Stomach (tissue), 19 donors: ENCODE measurements around the gene SCUBE3. TPM values are rescaled to one million over a fixed set of nuclear protein-coding genes. Genes with fewer than 3 reads are reported as not detected.

Experiments used
- DNase-seq, 2 donors: peaks; one replicate each; pipeline versions ENCODE4 v3.0.0 to v3.0.0-alpha.2; 2013 to 2019
- H3K27ac ChIP-seq, 5 donors: fragments of 200-600 bp in 4 of 5; sonication (generic) in 4 of 5; one replicate each; pipeline ENCODE4 v1.5.1; 2013 to 2019; ENCODE audit warnings: mild to moderate bottlenecking in 1 of 5, moderate library complexity in 1 of 5
- H3K27me3 ChIP-seq, 3 donors: fragments of 200-600 bp; sonication (generic); one replicate each; pipeline ENCODE4 v1.5.1; 2017 to 2019; ENCODE audit warnings: mixed run types in 1 of 3
- H3K36me3 ChIP-seq, 4 donors: fragments of 200-600 bp; sonication (generic); 1 replicate in 3 of 4; 2 replicates in 1 of 4; pipeline ENCODE4 v1.5.1; 2016 to 2019
- H3K4me1 ChIP-seq, 4 donors: fragments of 200-600 bp; sonication (generic); one replicate each; pipeline ENCODE4 v1.5.1; 2016 to 2019
- H3K4me3 ChIP-seq, 4 donors: fragments of 200-600 bp; sonication (generic) in 3 of 4; one replicate each; pipeline ENCODE4 v1.5.1; 2016 to 2019; ENCODE audit warnings: mild to moderate bottlenecking in 1 of 4
- H3K9me3 ChIP-seq, 4 donors: fragments of 200-600 bp; sonication (generic); one replicate each; pipeline ENCODE4 v1.5.1; 2016 to 2019
- EP300 ChIP-seq: sonication (generic); formaldehyde crosslinking; IDR thresholded peaks from one replicate; pipeline ENCODE4 v1.6.1; 2017; ENCODE audit warnings: antibody characterized with exemption
- POLR2A ChIP-seq, 4 donors: fragments of 450-650 bp; IDR thresholded peaks; one replicate each; pipeline ENCODE4 v1.6.1; 2016; ENCODE audit warnings: antibody characterized with exemption in 4 of 4, control low read depth in 2 of 4, mild to moderate bottlenecking in 1 of 4, moderate library complexity in 1 of 4
- POLR2AphosphoS5 ChIP-seq, 3 donors: sonication (generic); formaldehyde crosslinking; IDR thresholded peaks; one replicate each; pipeline ENCODE4 v1.6.1; 2016; ENCODE audit warnings: antibody characterized with exemption in 3 of 3
- WGBS, 5 donors: extraction: QIAGEN DNeasy Blood & Tissue Kit in 3 of 5; methylation state at CpG; one replicate each; pipeline versions ENCODE4 v1.1.5 to v1.1.7; 2013 to 2018; 5-methylcytosine and 5-hydroxymethylcytosine counted together
- intact Hi-C: fragments of 100-400 bp; cut with DNase I; formaldehyde crosslinking; loops from one replicate; pipeline ENCODE4 v1.15.1; 2023; ENCODE audit warnings: low total_unique reads
- long read RNA-seq, 10 donors: transcript quantifications; one replicate each; lab custom pipeline, GENCODE V29; 2026
- polyA plus RNA-seq, 3 donors: library from polyadenylated mRNA; stranded (reverse); fragments of 200-250 nt; gene quantifications; one replicate each; pipeline ENCODE4 v1.2.3, GENCODE V29; 2013
- total RNA-seq, 5 donors: library from RNA; depleted of rRNA; stranded (reverse); fragments of >200 nt; gene quantifications; one replicate each; pipeline versions ENCODE4 v1.1.0 to v1.2.3, GENCODE V29; 2014 to 2016
- TF ChIP-seq, protein P1 (sequence below), 7 experiments: fragments of 450-650 bp in 4 of 7; fragments of 200-600 bp in 3 of 7; sonication (generic) in 3 of 7; IDR thresholded peaks; one replicate each; pipeline ENCODE4 v1.5.1; 2016 to 2019; ENCODE audit warnings: antibody characterized with exemption in 7 of 7, control low read depth in 2 of 7, mild to moderate bottlenecking in 1 of 7
- donor health status: healthy with polysubstance abuse.
- donor health status: Bipolar disorder and iron deficiency.
- donor health status: healthy.

Gene SCUBE3
- 1 to 10 TPM in 2 of 5 donors, under 1 TPM in 2, not detected in 1; 0.29 to 2.3 (median 0.77) TPM for total RNA-seq
- polyA plus RNA-seq, result under 1 TPM; 0.15 to 0.31 (median 0.23) TPM
- long read RNA-seq, donor 1, result 0 reads
- long read RNA-seq, donor 2, result 0 reads
- long read RNA-seq, donor 3, full-length matches to known transcripts, result 1 of 1 reads
- long read RNA-seq, donor 3, partial matches to known transcripts, result 0 of 1 reads
- long read RNA-seq, donor 3, other reads (novel, unspliced or antisense), result 0 of 1 reads
- long read RNA-seq, donor 4, result 0 reads
- long read RNA-seq, donor 5, result 0 reads
- long read RNA-seq, donor 6, result 0 reads
- long read RNA-seq, donor 7, result 0 reads
- long read RNA-seq, donor 8, result 0 reads
- long read RNA-seq, donor 9, result 0 reads
- long read RNA-seq, donor 10, result 0 reads

DNA sequence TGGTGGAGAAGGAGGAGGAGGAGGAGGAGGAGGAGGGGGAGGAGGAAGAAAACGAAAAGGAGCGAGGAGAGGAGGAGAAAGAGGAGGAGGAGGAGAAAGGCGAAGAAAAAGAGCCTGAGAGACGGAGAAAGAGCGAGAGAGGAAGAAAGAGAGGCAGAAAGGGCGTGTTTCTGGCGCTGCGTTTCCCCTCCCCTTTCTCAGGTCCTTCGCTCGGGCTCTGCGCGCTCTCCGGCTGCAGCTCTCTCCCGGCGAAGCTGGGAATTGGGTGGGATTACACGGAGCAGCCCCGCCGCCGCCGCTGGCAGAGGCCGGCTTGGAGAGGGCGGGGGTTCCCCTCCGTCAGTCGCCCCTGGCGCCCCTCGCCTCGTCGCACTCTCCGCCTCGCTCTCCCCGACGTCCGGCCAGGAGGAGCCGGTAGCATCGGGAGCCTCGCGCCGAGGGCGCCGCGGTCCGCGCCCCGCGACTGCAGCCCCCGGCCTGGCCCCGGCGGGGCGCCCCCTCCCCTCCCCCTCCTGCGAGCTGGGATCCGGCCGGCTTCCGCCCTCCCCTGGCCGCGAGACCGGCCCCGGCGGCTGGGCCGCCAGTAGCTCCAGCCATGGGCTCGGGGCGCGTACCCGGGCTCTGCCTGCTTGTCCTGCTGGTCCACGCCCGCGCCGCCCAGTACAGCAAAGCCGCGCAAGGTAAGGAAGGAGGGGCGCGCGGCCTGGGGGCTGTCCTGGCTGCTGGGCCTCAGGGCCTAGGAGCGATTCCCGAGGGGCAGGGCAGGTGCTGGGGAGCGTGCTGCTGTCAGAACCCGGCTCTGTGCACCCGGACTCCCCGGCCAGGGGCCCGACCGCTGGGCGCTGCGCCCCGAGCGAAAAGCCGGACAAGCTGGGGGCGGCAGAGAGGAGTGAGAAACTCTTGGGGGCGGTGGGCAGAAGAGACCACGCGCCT, at the start of gene SCUBE3:
Gene SCUBE3 (plus strand): TSS at position 133 of the 933 bp plus-strand sequence. CDS start 463 bp downstream, at position 596.
- TF ChIP-seq POLR2AphosphoS5 (IDR thresholded peaks at IDR 0.05), result no peak
- TF ChIP-seq, protein P1, sequence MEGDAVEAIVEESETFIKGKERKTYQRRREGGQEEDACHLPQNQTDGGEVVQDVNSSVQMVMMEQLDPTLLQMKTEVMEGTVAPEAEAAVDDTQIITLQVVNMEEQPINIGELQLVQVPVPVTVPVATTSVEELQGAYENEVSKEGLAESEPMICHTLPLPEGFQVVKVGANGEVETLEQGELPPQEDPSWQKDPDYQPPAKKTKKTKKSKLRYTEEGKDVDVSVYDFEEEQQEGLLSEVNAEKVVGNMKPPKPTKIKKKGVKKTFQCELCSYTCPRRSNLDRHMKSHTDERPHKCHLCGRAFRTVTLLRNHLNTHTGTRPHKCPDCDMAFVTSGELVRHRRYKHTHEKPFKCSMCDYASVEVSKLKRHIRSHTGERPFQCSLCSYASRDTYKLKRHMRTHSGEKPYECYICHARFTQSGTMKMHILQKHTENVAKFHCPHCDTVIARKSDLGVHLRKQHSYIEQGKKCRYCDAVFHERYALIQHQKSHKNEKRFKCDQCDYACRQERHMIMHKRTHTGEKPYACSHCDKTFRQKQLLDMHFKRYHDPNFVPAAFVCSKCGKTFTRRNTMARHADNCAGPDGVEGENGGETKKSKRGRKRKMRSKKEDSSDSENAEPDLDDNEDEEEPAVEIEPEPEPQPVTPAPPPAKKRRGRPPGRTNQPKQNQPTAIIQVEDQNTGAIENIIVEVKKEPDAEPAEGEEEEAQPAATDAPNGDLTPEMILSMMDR (IDR thresholded peaks at IDR 0.05), result no peak
- TF ChIP-seq POLR2A (IDR thresholded peaks at IDR 0.05), result no peak
- no peak for TF ChIP-seq EP300
- Histone ChIP-seq H3K4me3 (peak within 1 kb of the TSS; percentile 54 to 72 (median 59)), H3K27me3 (peaks cover 0 to 87% (median 50%) of the 10 kb centered on the region in 3 donors), H3K36me3 (no peaks in the 10 kb centered on the region), H3K9me3 (no peaks in the 10 kb centered on the region), H3K27ac (peak within 1 kb of the TSS in 2 of 5 donors; percentile 41 to 42), H3K4me1 (peaks cover 19 to 30% (median 24%) of the 10 kb centered on the region in 4 donors)
- peak; percentile 29 to 84 for DNase-seq
- 0 to 2% (median 1%) methylated on average over 36 to 88 of the region's 89 CpGs for WGBS, 5 donors
- intact Hi-C loops, result no loop called here

DNA sequence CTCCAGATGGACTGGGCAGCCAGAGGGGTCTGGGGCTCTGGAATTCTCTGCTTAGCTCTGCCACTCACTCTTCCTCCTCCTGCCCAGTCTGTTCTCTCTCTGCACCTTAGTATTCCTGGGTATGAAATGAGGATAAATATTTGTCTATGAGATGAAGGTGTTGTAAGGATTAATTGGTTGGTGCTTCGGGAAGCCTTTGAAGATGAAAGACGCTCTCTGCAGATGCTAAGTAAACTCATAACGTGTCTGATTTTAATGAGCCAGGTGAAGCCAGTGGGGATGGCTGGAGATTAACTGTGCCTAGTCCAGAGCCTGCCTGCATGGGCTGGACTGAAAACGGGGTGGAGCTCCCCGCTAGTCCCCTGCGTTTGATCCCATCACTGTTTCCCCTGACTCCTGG, 49.5 kb upstream of the SCUBE3 start:
- intact Hi-C loops, result no loop called here
- H3K9me3 ChIP-seq, result no peaks in the 10 kb centered on the region
- DNase-seq, result no peak
- TF ChIP-seq EP300 (no peak), POLR2A (IDR thresholded peaks at IDR 0.05) (no peak), POLR2AphosphoS5 (IDR thresholded peaks at IDR 0.05) (no peak)
- TF ChIP-seq, protein P1 (IDR thresholded peaks at IDR 0.05), result no peak
- H3K36me3 ChIP-seq, result no peaks in the 10 kb centered on the region
- WGBS, 5 donors, result 49 to 70% (median 59%) methylated on average over 6 of the region's 6 CpGs
- H3K27ac ChIP-seq, result peak overlapping the region in 2 of 5 donors; percentile 81 to 86
- no peak overlapping the region for H3K4me3 ChIP-seq
- peaks cover 0 to 3% (median 0%) of the 10 kb centered on the region in 3 donors for H3K27me3 ChIP-seq
- H3K4me1 ChIP-seq, result peaks cover 20 to 45% (median 42%) of the 10 kb centered on the region in 4 donors

DNA sequence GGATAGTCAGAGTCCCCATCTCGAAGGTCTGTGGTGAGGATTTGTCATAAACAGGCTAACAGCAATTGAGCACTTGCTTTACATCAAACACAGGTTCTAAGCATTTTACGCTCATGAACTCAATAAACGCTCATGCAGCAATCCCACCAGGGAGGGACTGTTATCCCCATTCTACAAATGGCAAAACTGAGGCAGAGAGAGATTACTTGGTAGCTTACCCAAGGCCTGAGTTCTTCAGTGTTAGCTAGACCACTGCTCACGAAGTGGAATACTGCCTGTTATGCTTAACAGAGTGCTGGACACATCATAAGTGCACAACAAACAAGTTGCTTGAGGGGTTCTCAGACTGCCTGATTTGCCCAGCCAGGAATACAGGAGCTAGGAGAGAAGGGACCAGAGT, 48.9 kb upstream of the SCUBE3 start:
- Histone ChIP-seq H3K27ac (peak overlapping the region; percentile 73 to 87 (median 81)), H3K27me3 (peaks cover 0 to 3% (median 0%) of the 10 kb centered on the region in 3 donors), H3K4me1 (peaks cover 20 to 45% (median 42%) of the 10 kb centered on the region in 4 donors), H3K36me3 (no peaks in the 10 kb centered on the region), H3K4me3 (no peak overlapping the region), H3K9me3 (no peaks in the 10 kb centered on the region)
- 93 to 96% (median 94%) methylated on average over 4 of the region's 4 CpGs for WGBS, 5 donors
- DNase-seq, result no peak
- TF ChIP-seq POLR2AphosphoS5 (IDR thresholded peaks at IDR 0.05) (no peak), POLR2A (IDR thresholded peaks at IDR 0.05) (no peak), EP300 (no peak)
- TF ChIP-seq, protein P1 (IDR thresholded peaks at IDR 0.05), result no peak
- intact Hi-C loops, result no loop called here

DNA sequence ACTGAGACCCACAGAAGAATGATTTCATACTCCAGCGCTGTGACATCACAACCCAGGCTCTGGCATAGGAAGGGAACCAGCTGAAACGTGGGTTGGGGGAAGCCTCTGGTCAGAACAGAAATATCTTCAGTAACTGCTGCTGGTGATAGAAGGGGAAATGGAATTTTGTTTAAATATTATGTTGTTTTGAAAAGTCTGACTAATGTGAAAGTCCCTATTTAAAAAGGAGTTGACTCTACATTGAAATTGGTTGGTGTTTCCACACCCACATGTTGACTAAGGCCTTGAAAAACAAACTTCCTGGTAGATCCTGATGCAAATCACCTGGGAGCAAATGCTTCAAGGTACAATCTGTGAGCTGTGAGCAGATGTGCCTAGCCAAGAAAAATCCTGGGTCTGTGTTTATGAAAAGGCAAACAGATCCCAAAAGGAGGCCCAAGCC, 48.1 kb upstream of the SCUBE3 start:
- DNase-seq, result peak; percentile 58 to 81
- Histone ChIP-seq H3K36me3 (no peaks in the 10 kb centered on the region), H3K27ac (peak overlapping the region; percentile 73 to 87 (median 81)), H3K4me3 (no peak overlapping the region), H3K9me3 (no peaks in the 10 kb centered on the region), H3K27me3 (peaks cover 0 to 3% (median 0%) of the 10 kb centered on the region in 3 donors), H3K4me1 (peaks cover 20 to 45% (median 42%) of the 10 kb centered on the region in 4 donors)
- intact Hi-C loops, result no loop called here
- TF ChIP-seq, protein P1 (IDR thresholded peaks at IDR 0.05), result no peak
- no peak for TF ChIP-seq POLR2A (IDR thresholded peaks at IDR 0.05)
- no peak for TF ChIP-seq EP300
- peak in 2 of 3 donors; percentile 47 to 64 for TF ChIP-seq POLR2AphosphoS5 (IDR thresholded peaks at IDR 0.05)
- 44 to 64% (median 56%) methylated on average over 2 of the region's 2 CpGs for WGBS, 5 donors
